Keratinocyte (primary cell): ENCODE data around the gene ISG15. TPM values are rescaled to one million over a fixed set of nuclear protein-coding genes. Genes with fewer than 3 reads are reported as not detected.

Source experiments
- DNase-seq: peaks from one replicate; pipeline ENCODE4 v3.0.0-alpha.2; 2011; ENCODE audit warnings: low read depth, missing footprints, low spot score
- FAIRE-seq: peaks from 2 replicates; lab custom pipeline; 2011; peaks lifted over from hg19 to GRCh38; lab: Jason Lieb, UNC
- H2AFZ ChIP-seq: 2 replicates; pipeline ENCODE4 v1.6.0; 2012; ENCODE audit warnings: low read length, control low read depth, inconsistent platforms; ENCODE audit not compliant: control insufficient read depth
- H3K27ac ChIP-seq: 2 replicates; pipeline ENCODE4 v1.5.1; 2011; ENCODE audit warnings: low read length; ENCODE audit not compliant: control insufficient read depth, insufficient read depth
- H3K27me3 ChIP-seq: 3 replicates; pipeline ENCODE4 v1.6.0; 2011; ENCODE audit warnings: low read length; ENCODE audit not compliant: control insufficient read depth, insufficient read depth; ENCODE audit errors: extremely low read depth
- H3K36me3 ChIP-seq, 2 experiments: 2 replicates in 1 of 2; 3 replicates in 1 of 2; pipeline ENCODE4 v1.5.1; 2011; ENCODE audit warnings: low read length in 2 of 2, mild to moderate bottlenecking in 1 of 2; ENCODE audit not compliant: control insufficient read depth in 2 of 2, insufficient read depth in 2 of 2; ENCODE audit errors: extremely low read depth in 1 of 2
- H3K4me1 ChIP-seq: 3 replicates; pipeline ENCODE4 v1.5.1; 2011; ENCODE audit warnings: low read length; ENCODE audit not compliant: control insufficient read depth, insufficient read depth; ENCODE audit errors: extremely low read depth
- H3K4me2 ChIP-seq: 3 replicates; pipeline ENCODE4 v1.6.0; 2011; ENCODE audit warnings: low read depth, low read length; ENCODE audit not compliant: control insufficient read depth, insufficient read depth; ENCODE audit errors: extremely low read depth
- H3K4me3 ChIP-seq, 3 experiments: fragments of 200-600 bp in 1 of 3; sonication (generic) in 1 of 3; 2 replicates in 2 of 3; 3 replicates in 1 of 3; pipeline ENCODE4 v1.5.1; 2011 to 2016; ENCODE audit warnings: low read length in 3 of 3, mild to moderate bottlenecking in 3 of 3, control low read depth in 2 of 3, inconsistent platforms in 1 of 3, low read depth in 1 of 3, mixed read lengths in 1 of 3, mixed run types in 1 of 3, moderate library complexity in 1 of 3; ENCODE audit not compliant: control insufficient read depth in 2 of 3, insufficient read depth in 2 of 3; ENCODE audit errors: extremely low read depth in 1 of 3
- H3K79me2 ChIP-seq: 2 replicates; pipeline ENCODE4 v1.6.0; 2012; ENCODE audit warnings: low read length; ENCODE audit not compliant: control insufficient read depth, insufficient read depth
- H3K9ac ChIP-seq: 3 replicates; pipeline ENCODE4 v1.6.0; 2011; ENCODE audit warnings: low read length; ENCODE audit not compliant: control insufficient read depth, insufficient read depth; ENCODE audit errors: extremely low read depth
- H3K9me1 ChIP-seq: 3 replicates; pipeline ENCODE4 v1.6.0; 2011; ENCODE audit warnings: low read length; ENCODE audit not compliant: control insufficient read depth, insufficient read depth; ENCODE audit errors: extremely low read depth
- H3K9me3 ChIP-seq: 2 replicates; pipeline ENCODE4 v1.5.1; 2012; ENCODE audit warnings: low read depth, low read length; ENCODE audit not compliant: control insufficient read depth
- H4K20me1 ChIP-seq: 3 replicates; pipeline ENCODE4 v1.6.0; 2011; ENCODE audit warnings: low read length; ENCODE audit not compliant: control insufficient read depth, insufficient read depth; ENCODE audit errors: extremely low read depth
- EZH2 ChIP-seq: IDR thresholded peaks from one replicate; pipeline ENCODE4 v1.6.1; 2012; ENCODE audit warnings: inconsistent platforms, mild to moderate bottlenecking, low read length, moderate library complexity
- dilution Hi-C: fragments of 300-500 bp; cut with MboI; formaldehyde crosslinking; loops from one replicate; pipeline ENCODE4 v1.7.0; 2020; ENCODE audit warnings: low sequenced_read_pairs; ENCODE audit not compliant: extremely low pct_ligation_motif_present
- polyA plus RNA-seq, 5 experiments: library from polyadenylated mRNA; depleted of rRNA in 3 of 5; stranded (reverse) in 3 of 5; stranded (forward) in 1 of 5; unstranded in 1 of 5; fragments of >200 nt; gene quantifications; 1 replicate in 1 of 5; 2 replicates in 3 of 5; 3 replicates in 1 of 5; pipeline versions ENCODE4 v1.2.1 to v1.2.3, GENCODE V29; 2011 to 2012; ENCODE audit warnings: missing spikeins in 2 of 5, low read depth in 1 of 5, low replicate concordance in 1 of 5
- TF ChIP-seq, protein P1 (sequence below), 3 experiments: IDR thresholded peaks in 1 of 3; conservative IDR thresholded peaks in 1 of 3; optimal IDR thresholded peaks in 1 of 3; 2 replicates in 2 of 3; 3 replicates in 1 of 3; pipeline versions ENCODE3 to v1.5.1; 2011; ENCODE audit warnings: low read length in 3 of 3, mild to moderate bottlenecking in 3 of 3, moderate library complexity in 2 of 3, control low read depth in 1 of 3, inconsistent platforms in 1 of 3; ENCODE audit not compliant: insufficient read depth in 2 of 3; ENCODE audit errors: extremely low read depth in 1 of 3

The ISG15 gene
- polyA plus RNA-seq, 1 donor (not counting 4 experiments of a cell fraction or from before 2014, with no cell fraction given): 246 TPM

DNA sequence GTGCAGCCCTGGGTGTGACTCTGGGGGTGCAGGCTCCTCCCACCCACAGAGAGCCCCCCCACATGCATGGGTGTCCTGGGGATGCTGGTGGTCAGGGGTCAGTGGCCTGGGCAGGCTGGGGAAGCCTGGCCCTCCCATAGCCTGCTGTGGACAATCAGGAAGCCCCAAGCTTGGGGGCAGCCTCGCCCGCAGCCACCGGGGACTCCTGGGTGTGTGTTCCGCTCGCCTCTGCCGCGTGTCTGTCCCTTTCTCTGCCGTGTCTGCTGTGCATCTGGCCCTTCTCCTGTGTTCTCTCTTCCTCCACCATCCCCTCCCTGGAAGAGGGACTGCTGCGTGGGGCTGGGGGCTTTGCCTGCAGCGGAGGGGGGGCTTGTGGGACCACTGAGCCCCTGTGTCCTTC, 29.5 kb downstream of the ISG15 start:
- Histone ChIP-seq H3K36me3 (peaks cover 40 to 49% of the 10 kb centered on the region in 2 experiments), H4K20me1 (peaks cover 44% of the 10 kb centered on the region), H3K9me3 (no peaks in the 10 kb centered on the region), H3K27me3 (no peaks in the 10 kb centered on the region), H3K9ac (no peak overlapping the region), H3K9me1 (peaks cover 6% of the 10 kb centered on the region), H3K4me2 (no peak overlapping the region), H3K79me2 (peaks cover 48% of the 10 kb centered on the region), H3K27ac (no peak overlapping the region), H3K4me1 (peaks cover 10% of the 10 kb centered on the region), H3K4me3 (no peak overlapping the region), H2AFZ (no peak overlapping the region)
- TF ChIP-seq, protein P1, sequence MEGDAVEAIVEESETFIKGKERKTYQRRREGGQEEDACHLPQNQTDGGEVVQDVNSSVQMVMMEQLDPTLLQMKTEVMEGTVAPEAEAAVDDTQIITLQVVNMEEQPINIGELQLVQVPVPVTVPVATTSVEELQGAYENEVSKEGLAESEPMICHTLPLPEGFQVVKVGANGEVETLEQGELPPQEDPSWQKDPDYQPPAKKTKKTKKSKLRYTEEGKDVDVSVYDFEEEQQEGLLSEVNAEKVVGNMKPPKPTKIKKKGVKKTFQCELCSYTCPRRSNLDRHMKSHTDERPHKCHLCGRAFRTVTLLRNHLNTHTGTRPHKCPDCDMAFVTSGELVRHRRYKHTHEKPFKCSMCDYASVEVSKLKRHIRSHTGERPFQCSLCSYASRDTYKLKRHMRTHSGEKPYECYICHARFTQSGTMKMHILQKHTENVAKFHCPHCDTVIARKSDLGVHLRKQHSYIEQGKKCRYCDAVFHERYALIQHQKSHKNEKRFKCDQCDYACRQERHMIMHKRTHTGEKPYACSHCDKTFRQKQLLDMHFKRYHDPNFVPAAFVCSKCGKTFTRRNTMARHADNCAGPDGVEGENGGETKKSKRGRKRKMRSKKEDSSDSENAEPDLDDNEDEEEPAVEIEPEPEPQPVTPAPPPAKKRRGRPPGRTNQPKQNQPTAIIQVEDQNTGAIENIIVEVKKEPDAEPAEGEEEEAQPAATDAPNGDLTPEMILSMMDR (optimal IDR thresholded peaks at IDR 0.05 in 1 of 3, IDR thresholded peaks at IDR 0.05 in 1 of 3, conservative IDR thresholded peaks at IDR 0.05 in 1 of 3; ENCODE audit: extremely low read depth in 1 of 3, insufficient read depth in 2 of 3, low read length in 3 of 3): no peak
- no peak for TF ChIP-seq EZH2
- DNase-seq (no peak), FAIRE-seq (no peak)
- dilution Hi-C loops: no loop called here

DNA sequence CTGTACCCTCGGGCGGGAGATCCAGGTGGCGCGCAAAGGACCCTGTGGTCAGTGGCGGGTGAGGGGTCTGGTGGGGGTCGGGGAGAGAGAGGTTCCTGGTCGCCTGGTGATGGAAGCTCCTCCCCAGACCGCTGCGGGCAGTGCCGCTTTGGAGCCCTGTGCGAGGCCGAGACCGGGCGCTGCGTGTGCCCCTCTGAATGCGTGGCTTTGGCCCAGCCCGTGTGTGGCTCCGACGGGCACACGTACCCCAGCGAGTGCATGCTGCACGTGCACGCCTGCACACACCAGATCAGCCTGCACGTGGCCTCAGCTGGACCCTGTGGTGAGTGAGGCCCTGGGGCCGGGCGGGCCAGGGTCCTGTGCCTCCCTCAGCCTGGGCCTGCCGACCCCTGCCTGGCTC, 30.1 kb downstream of the ISG15 start:
- Histone ChIP-seq H3K36me3 (peaks cover 35 to 44% of the 10 kb centered on the region in 2 experiments), H3K9ac (no peak overlapping the region), H3K9me1 (peaks cover 6% of the 10 kb centered on the region), H3K9me3 (no peaks in the 10 kb centered on the region), H3K4me2 (no peak overlapping the region), H4K20me1 (peaks cover 39% of the 10 kb centered on the region), H2AFZ (no peak overlapping the region), H3K79me2 (peaks cover 42% of the 10 kb centered on the region), H3K4me3 (no peak overlapping the region), H3K27me3 (no peaks in the 10 kb centered on the region), H3K27ac (no peak overlapping the region), H3K4me1 (peaks cover 10% of the 10 kb centered on the region)
- no peak for DNase-seq
- TF ChIP-seq, protein P1 (optimal IDR thresholded peaks at IDR 0.05 in 1 of 3, IDR thresholded peaks at IDR 0.05 in 1 of 3, conservative IDR thresholded peaks at IDR 0.05 in 1 of 3; ENCODE audit: extremely low read depth in 1 of 3, insufficient read depth in 2 of 3, low read length in 3 of 3): no peak
- no peak for TF ChIP-seq EZH2
- no peak for FAIRE-seq
- dilution Hi-C loops: no loop called here
